Measurements from ENCODE around the gene DNAH17. TPM values are rescaled to one million over a fixed set of nuclear protein-coding genes. Genes with fewer than 3 reads are reported as not detected.

DNAH17 gene
- total RNA-seq, 1 experiment from 2014 or later, result 0.16 TPM

DNA sequence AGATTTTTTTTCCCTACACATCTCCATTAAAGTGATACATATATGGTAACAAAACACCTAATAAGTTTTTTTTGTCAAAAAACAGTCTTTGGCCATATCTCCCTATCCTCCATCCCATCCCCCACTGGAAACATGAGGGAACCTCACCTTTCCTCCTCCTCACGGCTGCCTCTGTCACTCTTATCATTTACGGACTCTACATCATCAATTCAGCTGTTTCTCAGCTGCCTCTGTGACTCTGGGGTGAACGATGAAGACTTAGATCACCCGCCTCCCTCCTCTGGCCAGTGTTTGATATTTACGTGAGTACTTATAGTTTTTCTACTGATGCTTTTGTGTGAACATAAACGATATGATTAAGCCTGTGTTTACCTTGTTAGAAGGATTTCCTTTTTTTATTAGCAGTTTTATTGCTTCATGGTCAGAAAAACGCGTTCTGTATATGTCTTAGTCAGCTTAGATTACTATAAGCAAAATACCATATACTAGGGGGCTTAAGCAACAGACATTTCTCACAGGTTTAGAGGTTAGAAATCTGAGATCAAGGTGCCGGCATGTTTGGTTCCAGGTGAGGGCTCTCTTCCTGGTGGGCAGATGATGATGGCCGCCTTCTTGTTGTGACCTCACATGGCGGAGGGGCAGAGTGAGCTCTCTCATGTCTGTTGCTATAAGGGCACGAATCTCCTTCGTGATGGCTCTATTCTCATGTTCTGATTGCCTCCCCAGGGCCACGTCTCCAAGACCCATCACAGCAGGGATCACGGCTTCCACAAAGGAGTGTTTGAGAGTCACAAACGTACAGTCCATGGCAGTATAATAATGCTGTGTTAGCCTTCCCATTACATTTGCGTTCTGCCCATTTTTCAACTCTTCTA lies 32.1 kb downstream of the DNAH17 start:
- DNase-seq (ENCODE audit: low spot score), result no peak

DNA sequence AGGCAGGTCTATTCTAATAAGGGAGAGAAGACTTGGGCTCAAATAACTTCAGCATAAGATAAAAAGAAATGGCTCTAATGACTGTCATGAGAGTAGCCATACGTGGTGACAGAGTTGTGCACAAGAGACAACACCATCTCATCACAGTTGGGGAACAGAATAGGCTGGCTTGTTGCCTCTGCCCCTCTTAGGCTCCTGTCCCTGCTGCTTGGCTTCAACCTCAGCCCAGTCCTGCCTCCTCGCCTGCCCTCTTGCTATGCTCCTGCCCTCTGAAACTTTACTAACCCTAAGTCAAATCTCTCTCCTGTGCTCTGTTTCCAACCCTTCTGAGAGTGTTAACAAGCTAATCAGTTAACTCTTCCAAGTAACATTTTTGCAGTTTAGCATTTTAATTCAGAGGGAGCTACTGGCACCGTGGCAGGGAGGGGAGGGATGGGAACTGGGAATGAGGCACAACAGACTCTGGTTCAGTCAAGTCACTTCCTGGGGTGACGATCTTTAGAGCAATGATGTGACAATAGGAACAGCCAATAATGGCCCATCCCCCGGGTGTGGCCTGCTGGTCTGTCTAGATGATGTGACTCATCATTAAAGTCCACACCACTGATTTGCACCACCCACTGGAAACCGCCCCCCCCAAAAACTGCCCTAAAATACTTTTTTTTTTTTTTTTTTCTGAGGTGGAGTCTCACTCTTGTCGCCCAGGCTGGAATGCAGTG lies 35.5 kb downstream of the DNAH17 start:
- DNase-seq (ENCODE audit: low spot score), result peak; percentile 91

DNA sequence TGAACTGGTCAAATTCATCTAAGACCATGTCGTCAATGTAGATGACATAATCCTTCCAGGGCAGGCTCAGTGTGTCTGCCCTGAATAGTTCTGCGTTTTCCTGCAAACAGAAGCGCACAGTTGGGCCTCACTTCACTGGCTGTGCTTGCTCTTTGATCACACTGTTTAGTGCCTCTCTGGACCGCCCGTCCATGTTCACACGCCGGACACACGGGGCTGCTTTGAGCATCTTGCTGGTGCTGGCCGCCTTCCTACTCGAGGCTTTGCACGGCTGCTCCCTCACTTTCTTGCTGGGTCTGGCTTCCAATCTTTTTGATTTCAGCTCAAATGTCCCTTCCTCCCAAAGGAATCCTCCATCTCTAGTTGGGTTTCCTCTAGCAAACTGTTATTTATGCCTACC lies 37.4 kb downstream of the DNAH17 start:
- DNase-seq (ENCODE audit: low spot score), result no peak

DNA sequence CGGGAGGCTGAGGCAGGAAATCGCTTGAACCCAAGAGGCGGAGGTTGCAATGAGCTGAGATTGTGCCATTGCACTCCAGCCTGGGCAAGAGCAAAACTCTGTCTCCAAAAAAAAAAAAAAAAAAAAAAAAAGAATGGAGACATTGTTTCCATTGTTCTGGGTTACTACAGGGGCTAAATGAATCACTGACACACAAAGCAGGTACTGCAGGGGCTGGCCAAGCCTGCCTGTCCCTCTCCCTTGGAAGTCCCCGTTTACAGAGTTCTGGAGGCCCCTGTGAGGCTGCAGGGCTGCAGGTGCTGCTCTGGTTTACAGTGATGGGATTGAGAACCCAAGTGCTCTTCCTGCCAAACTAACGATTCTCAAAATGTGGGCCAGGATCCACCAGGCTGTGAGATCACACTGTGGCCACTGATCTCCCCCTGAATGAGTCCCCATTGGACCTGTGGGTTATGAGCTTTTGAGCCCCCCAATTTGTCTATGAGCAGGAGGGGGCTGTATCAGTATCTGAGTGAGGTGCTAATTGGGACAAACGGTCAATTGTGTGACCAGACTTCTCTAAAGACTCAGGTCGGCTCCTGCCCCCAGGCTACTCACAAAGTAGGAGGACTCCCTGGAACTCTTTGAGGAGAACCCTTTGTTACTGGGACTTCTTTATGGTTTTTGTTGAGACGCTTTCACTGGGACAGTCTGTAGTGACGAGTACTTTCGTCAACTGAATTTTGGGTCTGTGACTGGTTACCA lies 39.0 kb downstream of the DNAH17 start:
- peak; percentile 35 for DNase-seq (ENCODE audit: low spot score)

DNA sequence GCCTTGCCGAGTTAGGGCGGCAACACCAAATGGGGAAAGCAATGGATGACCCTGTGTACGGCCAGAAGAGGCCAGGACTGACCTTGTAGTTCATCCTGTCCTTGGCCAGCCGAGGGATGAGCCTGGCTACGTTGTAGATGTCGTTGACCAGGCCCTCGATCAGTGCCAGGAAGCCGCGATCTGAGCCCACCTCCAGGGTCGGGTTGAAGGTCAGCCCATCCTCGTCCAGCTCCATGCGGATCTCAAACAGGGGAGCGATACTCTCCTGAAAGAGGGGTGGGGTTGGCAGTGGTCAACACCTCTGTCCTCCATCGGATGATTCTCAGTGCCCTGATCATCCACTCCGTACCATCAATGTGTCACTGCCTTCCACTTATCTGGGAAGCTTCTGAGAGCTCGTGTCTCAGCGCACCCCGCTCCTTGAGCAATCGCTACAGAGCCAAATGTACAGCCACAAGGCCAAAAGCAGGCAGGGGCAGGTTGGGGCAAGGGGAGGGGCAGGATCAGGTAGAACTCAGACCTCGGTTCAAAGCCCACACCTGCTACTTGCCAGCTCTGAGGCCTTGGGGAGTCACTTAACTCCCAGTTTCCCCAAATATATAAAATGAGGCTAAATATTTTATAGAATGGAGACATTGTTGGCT lies 39.9 kb downstream of the DNAH17 start:
- DNase-seq (ENCODE audit: low spot score), result no peak

DNA sequence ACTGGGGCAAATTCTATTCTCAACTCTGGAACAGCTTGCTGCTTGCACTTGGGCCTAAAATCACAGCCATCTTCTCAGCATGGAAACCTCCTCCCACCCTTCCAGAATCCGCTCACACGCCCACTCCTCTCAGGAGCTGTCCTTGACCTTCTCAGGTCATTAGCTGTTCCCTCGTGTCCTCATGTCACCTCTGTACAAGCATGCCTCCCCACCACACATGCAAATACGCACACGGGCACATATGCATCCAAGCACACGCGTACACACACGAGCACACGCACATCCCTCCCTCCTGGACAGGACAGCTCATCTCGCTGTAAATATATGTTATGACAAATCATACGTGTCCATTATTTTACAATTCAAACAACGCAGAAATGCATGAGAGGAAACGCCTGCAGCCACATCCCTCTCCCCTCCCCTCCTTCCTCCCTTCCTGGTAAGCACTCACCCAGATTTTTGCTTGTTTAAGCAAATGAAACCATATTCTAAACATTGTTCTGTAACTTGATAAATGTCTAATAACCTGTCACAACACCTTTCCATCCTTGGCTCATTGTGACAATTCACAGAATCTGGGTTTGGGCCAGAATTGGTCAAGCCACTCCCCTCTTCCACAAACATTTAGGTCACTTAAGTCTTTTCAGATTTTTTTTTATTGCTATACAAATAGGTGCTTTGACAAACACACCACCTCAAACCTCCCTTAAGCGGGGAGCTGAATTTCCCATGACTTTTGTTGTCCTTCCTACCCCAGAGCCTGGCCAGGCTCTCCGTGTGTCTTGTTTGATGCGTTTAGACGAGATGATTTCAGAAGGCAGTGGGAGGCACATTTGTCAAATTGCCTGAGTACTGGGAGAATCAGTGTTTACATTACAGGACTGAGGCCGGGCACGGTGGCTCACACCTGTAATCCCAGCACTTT lies 41.7 kb downstream of the DNAH17 start:
- no peak for DNase-seq (ENCODE audit: low spot score)

DNA sequence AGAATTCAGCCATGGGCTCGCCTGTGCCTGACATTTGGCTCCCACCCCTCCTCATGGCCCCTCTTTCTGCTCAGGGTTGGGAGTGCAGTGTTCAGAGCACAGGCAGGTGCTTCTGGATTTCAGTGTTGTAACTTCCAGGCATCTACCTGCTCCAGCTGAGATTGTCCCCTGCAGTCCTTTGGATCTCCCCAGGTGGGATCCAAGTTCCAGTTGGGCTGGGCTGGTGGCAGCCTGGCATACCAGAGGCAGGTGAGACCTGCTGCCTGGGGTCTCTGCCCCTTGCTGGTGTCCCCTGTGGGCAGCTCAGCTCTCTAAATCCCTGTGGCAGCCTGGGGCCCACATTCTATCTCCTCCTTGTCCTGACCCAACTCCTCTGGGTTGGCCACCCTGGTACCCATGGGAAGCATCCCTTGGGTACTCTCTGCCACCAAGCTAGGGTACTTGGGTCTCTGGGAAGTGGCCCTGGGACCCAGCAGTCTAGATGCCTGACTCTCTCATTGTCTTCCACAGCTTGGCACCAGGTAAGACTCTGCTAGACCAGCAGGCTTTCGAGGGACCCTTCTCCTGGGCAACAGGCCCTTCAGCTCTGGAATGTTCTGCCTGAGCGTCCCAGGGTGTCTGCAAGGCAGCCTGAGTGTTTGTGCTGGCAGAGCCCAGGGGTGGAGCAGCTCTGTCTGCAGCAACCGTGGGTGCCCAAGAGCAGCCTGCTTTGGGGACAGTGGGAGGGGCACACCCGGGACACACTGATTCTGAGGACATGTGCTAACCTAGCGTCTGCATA lies 42.5 kb downstream of the DNAH17 start:
- DNase-seq (ENCODE audit: low spot score), result no peak

DNA sequence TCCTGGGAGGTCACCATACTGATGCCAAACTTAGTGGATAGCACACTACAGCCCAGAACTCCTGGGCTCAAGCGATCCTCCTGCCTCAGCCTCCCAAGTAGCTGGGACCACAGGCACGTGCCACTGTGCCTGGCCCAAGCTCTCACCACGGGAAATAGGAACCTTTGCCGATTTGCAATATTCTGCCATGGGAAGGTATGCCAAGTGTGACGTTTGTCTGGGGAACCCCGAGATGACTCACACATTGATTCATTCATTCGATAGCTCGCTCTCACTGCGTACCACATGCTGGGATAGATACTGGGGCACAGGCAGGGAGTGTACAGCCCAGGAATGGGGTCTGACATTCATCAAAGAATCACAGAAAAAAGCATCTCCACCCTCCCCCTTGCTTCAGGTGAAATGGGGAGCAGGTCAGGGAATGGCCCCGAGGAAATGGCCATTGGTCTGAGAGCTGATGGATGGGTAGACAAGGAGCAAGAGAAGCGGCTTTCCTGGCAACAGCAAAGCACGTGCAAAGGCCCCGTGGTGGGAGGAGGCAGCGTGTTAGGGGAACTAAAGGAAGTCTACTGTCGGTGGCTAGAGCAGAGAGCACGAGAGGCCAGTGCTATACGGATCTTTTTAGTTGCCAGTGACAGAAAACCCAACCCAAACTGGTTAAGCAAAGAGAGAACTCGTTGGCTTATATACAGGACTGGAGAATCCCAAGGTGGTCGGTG lies 44.1 kb downstream of the DNAH17 start:
- DNase-seq (ENCODE audit: low spot score), result peak; percentile 91

DNA sequence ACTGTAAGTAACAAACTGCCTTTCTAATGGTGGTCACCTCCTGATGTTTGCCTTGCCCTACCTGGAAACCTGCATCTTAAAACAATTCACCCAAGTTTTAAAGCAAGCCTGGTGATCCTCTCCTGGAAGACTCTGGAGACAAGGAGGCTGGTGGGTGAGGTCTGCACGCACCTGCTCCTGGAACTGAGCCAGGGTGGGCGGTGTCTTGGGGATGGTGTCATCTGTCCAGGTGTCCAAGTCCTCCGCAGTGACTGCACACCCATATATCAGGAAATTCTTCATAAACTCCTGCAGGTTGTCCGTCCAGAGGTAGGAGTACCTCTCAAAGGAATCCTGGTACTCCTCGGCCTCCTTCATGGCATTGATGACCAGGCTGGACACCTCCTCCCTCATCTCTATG lies 44.9 kb downstream of the DNAH17 start:
- DNase-seq (ENCODE audit: low spot score), result no peak

DNA sequence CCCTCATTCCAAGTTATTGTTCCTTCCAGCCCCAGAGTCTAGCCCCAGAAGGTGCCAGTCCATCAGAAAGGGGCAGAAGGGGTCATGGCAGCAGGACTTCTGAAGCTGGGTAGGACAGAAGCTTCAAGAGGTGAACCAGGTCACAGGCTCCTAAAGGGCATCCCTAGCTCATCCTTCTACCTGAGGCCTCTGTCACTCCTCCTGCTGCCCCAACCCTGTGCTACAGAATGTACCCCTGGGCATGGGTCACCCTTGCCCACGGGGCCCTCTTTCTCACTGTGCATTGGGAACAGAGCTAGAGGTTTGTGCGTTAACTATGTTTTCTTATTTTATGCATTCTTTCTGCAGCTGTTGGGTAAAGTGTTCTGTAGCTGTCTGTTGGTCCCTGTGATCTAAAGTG lies 46.5 kb downstream of the DNAH17 start:
- DNase-seq (ENCODE audit: low spot score), result no peak

DNA sequence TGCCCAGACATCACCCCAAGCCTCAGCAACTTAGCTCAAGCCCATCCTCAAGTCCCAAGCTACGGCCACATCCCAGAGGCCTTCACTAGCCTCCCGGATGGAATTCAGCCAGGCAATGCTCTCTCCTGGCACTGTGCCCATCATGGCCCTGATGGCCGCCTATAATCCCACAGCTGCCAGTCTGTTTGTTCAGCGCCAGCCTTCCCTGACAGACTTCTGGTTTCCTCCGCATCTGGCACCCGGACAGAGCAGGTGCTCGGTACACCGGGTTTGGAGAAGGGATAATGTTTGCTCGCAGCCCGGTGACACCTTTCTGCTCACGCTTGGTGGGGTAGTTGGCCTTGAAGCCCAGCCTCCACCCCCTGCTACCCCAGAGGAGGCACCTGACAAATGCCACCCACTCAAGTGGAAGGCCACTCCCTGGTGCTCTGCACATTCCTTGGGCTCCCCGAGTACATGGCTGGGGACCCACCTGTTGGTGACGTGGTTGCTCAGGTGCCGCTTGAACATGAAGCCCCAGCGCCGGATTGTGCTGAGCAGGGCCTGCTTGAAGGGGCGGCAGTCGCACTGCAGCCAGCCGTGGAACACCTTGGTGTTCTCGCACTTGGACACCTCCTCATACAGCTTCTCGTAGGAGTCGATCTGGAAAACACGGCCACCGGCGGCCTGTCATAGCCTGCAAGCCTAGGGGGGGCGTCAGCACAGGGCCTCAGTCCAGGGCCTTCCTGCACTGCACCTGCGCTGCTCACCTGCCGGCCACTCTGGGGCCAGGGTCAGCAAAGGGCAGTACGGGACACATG lies 47.1 kb downstream of the DNAH17 start:
- DNase-seq (ENCODE audit: low spot score), result no peak

DNA sequence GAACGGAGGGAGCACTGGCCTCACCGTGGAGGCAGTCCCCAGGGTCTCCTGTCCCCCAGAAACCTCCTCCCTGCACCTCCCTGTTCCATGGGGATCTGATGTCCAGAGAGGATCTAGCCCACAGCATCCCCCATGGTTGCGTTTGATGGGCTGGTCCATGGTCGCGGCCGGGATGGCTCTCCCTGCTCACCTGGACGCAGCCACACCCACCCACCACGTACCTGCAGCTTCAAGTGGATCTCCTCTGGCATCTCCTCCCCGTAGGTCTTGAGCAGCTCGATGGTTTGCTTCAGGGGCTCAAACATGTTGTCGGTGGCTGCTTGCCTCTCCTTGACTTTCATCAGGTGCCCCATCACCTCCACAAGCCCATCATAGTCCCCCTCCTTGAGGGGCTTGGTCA lies 47.9 kb downstream of the DNAH17 start:
- no peak for DNase-seq (ENCODE audit: low spot score)

DNA sequence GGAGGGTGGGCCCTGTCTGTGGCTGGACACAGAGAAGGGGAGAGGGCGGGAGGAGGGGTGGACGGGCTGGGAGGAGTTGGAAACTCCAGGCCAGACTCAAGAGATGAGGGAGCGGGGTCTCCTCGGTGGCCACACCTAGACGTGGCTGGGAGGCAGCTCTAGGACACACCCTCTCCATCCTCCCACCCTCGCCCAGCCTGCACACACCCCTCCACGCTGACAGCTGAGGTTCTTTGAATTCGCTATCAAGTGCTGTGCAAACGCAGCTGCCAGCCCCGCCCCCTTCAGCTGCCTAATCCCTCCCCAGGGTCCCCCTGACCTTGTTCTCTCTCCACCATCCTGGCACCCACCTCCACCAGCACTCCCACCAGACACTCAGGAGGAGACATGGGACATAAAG lies 48.7 kb downstream of the DNAH17 start:
- DNase-seq (ENCODE audit: low spot score), result no peak

DNA sequence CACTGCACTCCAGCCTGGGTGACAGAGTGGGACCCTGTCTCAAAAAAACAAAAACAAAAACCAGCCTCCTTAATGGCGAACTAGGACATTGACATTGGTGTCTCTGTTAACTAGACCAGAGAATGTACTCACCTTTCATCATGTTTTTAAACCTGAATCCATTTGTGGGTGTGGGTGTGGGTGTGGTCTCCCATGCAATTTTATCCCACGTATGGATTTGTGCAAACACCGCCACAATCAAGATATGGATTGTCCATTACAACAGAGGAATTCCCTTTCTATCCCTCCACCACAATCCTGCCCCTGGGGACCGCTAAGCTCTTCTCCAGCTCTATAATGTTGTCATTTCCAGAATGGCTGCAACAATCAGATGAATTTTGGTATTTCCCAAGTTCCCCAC lies 49.9 kb downstream of the DNAH17 start:
- no peak for DNase-seq (ENCODE audit: low spot score)

DNA sequence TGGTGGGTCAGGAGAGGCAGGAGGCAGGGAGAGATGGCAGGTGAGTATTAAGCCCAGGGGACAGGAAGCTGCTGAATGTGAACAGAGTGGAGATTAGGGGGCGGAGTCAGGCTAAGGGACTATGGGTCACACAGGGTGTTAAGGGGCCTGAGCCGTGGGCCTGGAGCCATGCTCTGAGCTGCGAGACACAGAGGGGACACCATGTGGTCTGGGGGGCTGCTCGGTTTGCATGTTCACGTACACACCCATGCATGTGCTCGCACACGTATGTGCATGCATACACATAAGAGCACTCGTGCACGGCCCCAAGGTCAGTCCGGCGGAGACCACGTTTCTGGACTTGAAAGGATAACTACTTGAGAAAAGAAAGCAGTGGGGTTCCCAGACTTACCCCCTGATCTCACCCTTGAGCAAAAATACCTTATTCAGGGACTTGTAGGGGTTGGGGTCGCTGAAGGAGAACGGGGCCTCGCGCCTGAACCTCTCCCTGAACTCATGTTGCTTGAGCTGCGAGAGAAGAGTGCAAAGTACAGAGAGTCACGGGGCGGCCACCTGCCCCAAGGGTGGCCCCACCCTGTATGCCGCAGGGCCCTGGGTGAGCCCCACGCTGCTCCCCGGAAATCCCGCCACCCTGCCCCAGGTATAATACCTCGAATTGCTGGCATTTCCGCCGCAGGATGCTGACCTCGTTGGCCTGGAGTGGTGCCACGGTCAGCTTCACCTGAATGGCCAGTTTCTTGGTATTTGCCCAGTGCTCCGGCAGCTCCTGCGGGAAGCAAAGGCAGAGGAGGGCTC lies 50.8 kb downstream of the DNAH17 start:
- no peak for DNase-seq (ENCODE audit: low spot score)

DNA sequence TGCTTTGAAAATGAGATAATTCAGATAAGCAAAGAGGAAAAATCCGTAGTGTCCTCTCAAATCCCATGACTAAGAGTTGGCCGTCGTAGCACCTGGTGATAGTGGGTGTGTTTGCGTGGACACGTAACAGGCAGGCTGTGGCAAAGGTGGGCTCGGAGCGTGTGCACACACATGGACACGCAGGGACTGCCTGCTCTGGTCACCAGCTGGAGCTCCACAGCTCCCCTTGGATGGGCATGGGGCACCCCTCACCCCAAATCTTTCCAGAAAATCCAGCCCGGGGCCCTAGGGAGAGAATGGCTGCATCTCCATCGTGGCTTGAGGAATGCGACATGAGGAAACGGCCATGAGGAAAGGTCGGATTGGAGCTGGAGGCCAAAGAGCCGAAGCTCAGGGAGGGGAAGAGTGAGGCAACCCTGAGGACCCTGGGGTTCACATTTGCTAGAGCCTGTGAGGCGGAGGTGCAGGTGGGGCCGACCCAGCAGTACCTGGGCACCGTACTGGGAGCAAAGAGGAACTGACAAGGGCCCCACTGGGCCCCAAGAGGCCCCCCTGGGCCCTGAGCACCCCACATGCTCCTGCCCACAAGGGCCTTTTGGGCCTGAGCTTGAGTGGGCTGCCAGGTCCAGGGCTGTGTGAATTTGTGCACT lies 51.6 kb downstream of the DNAH17 start:
- no peak for DNase-seq (ENCODE audit: low spot score)

DNA sequence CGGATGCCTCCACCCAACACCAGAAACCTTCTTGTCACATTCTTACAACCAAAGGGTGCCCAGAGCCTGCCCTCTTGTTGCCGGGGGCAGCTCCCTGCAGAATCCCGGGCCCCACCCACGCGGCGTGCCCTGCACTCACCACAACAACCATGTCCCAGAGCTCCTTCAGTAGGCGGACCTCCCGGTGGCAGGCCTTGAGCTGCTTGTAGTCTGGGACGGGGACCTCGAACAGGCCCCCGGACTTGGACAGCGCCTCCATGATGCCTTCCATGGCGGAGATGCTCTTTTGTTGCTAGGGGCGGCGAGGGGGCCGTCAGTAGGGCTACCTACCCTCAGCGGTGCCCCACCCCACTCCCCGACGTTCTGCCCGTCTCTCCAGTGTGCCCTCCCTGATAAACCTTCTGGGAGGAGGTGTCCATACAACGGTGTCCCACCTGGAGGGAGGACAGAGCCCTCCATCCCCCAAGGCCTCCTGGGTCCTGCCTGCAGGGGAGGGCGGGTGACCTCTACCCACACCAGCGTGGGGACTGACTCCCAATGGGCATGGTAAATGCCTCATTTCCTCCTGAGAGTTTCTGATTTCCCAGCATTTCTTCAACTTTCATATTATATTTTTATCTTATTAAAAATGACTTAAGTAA lies 52.2 kb downstream of the DNAH17 start:
- DNase-seq (ENCODE audit: low spot score), result no peak

All from A172 (cell line).